HFFc6 (cell line): ENCODE results near the gene FANCD2OS. TPM values are rescaled to one million over a fixed set of nuclear protein-coding genes. Genes with fewer than 3 reads are reported as not detected.
"Not testable (repeated sequence)": the region's sequence is repeated elsewhere in the genome, so short reads cannot be mapped to it uniquely, and the experiment has no call there.

ENCODE experiments used
- DNase-seq: peaks from one replicate; pipeline ENCODE4 v3.0.0-alpha.2; 2018
- H3K27ac Mint-ChIP-seq: 2 replicates; pipeline ENCODE4 v1.8.0; 2020; ENCODE audit warnings: mild to moderate bottlenecking, mixed read lengths
- H3K27me3 Mint-ChIP-seq: 2 replicates; pipeline ENCODE4 v1.8.0; 2021; ENCODE audit warnings: mild to moderate bottlenecking, moderate library complexity, mixed read lengths; ENCODE audit not compliant: insufficient read depth
- H3K36me3 Mint-ChIP-seq: 2 replicates; pipeline ENCODE4 v1.8.0; 2021; ENCODE audit warnings: low read depth, mixed read lengths
- H3K4me1 Mint-ChIP-seq: 2 replicates; pipeline ENCODE4 v1.8.0; 2020; ENCODE audit warnings: low read depth, mixed read lengths
- H3K4me3 Mint-ChIP-seq: 2 replicates; pipeline ENCODE4 v1.8.0; 2020; ENCODE audit warnings: mild to moderate bottlenecking, moderate library complexity, mixed read lengths
- H3K9me3 Mint-ChIP-seq: 2 replicates; pipeline ENCODE4 v1.8.0; 2020; ENCODE audit warnings: mild to moderate bottlenecking, mixed read lengths
- total RNA-seq, 6 experiments: library from RNA; stranded (reverse); fragmentation: NEBNext Ultra II Directional; extraction: Animal tissue kit (Norgen Biotek cat#: 25700); gene quantifications; 2 replicates in 1 of 6; 3 replicates in 5 of 6; pipeline ENCODE4 v1.2.3, GENCODE V29; 2021
- TF ChIP-seq, protein P1 (sequence below): fragments of 200-600 bp; sonication (generic); IDR thresholded peaks from 2 replicates; pipeline ENCODE4 v1.5.0; 2021; ENCODE audit warnings: antibody characterized with exemption, mild to moderate bottlenecking

The FANCD2OS gene
- total RNA-seq, 6 experiments from 2014 or later: not detected

DNA sequence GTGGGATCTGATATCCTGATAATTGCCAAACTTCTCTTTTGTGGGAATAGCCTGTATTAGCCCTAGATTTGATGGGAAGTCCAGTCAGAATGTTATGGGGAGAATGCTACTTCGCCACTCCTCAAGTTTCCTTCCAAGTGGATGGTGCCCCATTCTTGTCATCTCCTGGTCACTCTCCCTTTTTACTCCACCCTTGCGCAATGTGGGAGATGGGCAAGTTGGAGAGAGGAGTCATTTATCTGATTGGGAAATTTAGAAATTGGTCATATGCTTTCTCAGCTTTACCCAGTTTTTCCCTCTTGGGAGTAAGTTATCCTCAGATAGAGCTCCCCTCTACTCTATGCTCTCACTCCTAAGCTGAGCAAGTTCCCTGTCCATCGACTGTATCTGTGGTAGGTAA, 14.4 kb downstream of the FANCD2OS start:
- no peaks in the 10 kb centered on the region for H3K4me1 Mint-ChIP-seq

DNA sequence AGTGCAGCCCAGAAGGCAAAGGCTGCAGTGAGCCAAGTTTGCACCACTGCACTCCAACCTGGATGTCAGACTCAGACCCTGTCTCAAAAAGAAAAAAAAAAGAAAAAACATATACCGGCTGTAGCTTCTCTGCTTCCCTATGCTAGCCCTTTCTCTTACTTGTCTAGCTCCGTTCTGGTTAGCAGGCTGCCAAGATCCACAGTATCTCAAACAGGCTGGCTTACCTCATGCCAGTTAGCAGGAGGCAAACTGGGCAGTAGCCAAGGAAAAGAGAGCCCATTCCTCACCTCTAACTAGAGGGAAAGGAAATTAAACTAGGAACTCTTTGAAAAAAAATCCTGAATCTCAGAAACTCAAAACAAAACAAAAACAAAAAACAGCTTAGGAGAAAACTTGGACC, 16.7 kb downstream of the FANCD2OS start:
- not testable (repeated sequence) for H3K4me3 Mint-ChIP-seq, H3K9me3 Mint-ChIP-seq, H3K36me3 Mint-ChIP-seq, H3K27ac Mint-ChIP-seq, H3K27me3 Mint-ChIP-seq, DNase-seq, H3K4me1 Mint-ChIP-seq

More for the DNA sequence above, 14.4 kb downstream of the FANCD2OS start:
- Mint-ChIP-seq H3K27ac (no peak overlapping the region), H3K36me3 (peaks cover 5% of the 10 kb centered on the region; the same call in 1 of the 2 replicates), H3K27me3 (no peaks in the 10 kb centered on the region), H3K9me3 (no peaks in the 10 kb centered on the region), H3K4me3 (no peak overlapping the region)
- no peak for DNase-seq
- TF ChIP-seq, protein P1, sequence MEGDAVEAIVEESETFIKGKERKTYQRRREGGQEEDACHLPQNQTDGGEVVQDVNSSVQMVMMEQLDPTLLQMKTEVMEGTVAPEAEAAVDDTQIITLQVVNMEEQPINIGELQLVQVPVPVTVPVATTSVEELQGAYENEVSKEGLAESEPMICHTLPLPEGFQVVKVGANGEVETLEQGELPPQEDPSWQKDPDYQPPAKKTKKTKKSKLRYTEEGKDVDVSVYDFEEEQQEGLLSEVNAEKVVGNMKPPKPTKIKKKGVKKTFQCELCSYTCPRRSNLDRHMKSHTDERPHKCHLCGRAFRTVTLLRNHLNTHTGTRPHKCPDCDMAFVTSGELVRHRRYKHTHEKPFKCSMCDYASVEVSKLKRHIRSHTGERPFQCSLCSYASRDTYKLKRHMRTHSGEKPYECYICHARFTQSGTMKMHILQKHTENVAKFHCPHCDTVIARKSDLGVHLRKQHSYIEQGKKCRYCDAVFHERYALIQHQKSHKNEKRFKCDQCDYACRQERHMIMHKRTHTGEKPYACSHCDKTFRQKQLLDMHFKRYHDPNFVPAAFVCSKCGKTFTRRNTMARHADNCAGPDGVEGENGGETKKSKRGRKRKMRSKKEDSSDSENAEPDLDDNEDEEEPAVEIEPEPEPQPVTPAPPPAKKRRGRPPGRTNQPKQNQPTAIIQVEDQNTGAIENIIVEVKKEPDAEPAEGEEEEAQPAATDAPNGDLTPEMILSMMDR: no peak

GRCh38 chr3:10090774-10091173, 17.3 kb downstream of the FANCD2OS start:
- H3K27me3 Mint-ChIP-seq, H3K4me3 Mint-ChIP-seq, DNase-seq, H3K4me1 Mint-ChIP-seq, H3K36me3 Mint-ChIP-seq, H3K9me3 Mint-ChIP-seq, H3K27ac Mint-ChIP-seq: not testable (repeated sequence)

- TF ChIP-seq, protein P1: no peak
- no peaks in the 10 kb centered on the region for H3K27me3 Mint-ChIP-seq
- H3K9me3 Mint-ChIP-seq: no peaks in the 10 kb centered on the region
- no peak overlapping the region for H3K4me3 Mint-ChIP-seq
- H3K27ac Mint-ChIP-seq: no peak overlapping the region
- H3K36me3 Mint-ChIP-seq: no peaks in the 10 kb centered on the region; the same call in 1 of the 2 replicates
- H3K4me1 Mint-ChIP-seq: peaks cover 6% of the 10 kb centered on the region
- DNase-seq: no peak
These were observed 17.9 kb downstream of the FANCD2OS start for GRCh38 chr3:10090179-10090578.

GRCh38 chr3:10088256-10088655, 19.8 kb downstream of the FANCD2OS start:
- Mint-ChIP-seq H3K4me1 (peaks cover 6% of the 10 kb centered on the region), H3K36me3 (no peaks in the 10 kb centered on the region), H3K27me3 (no peaks in the 10 kb centered on the region), H3K27ac (no peak overlapping the region), H3K9me3 (no peaks in the 10 kb centered on the region), H3K4me3 (no peak overlapping the region)
- no peak for DNase-seq
- TF ChIP-seq, protein P1: no peak

DNA sequence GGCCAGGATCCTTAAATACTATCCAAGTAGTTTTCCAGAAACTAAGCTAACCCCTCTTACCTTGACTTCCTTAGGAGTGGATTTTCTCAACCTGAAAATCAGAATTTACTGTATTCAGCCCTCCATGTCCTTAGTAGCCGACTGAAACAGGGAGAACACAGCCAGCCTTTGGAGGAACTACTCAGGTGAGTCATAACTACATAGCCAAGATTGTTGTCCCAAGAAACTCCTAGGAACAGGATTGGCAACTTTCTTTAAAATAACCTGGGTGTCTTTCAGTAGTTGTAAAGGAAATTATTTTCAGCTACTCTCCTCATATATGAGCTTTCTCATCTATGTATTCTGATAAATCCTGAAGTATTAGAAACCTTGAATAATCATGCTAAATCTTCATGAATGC, 22.3 kb downstream of the FANCD2OS start:
- Mint-ChIP-seq H3K9me3 (no peaks in the 10 kb centered on the region), H3K36me3 (peaks cover 5% of the 10 kb centered on the region; the same call in 1 of the 2 replicates), H3K4me3 (no peak overlapping the region), H3K4me1 (peaks cover 6% of the 10 kb centered on the region), H3K27me3 (no peaks in the 10 kb centered on the region), H3K27ac (no peak overlapping the region)
- no peak for DNase-seq
- TF ChIP-seq, protein P1: no peak

GRCh38 chr3:10081871-10082270, 26.2 kb downstream of the FANCD2OS start:
- Mint-ChIP-seq H3K4me3 (no peak overlapping the region), H3K27ac (no peak overlapping the region), H3K4me1 (no peaks in the 10 kb centered on the region), H3K27me3 (no peaks in the 10 kb centered on the region), H3K36me3 (peaks cover 6% of the 10 kb centered on the region), H3K9me3 (no peaks in the 10 kb centered on the region)
- no peak for DNase-seq
- TF ChIP-seq, protein P1: no peak
